ENCODE results near the gene DNHD1.

DNHD1 gene

GRCh38 chr11:6565325-6565724 is 68.2 kb downstream of the DNHD1 start:
- no peak for DNase-seq

DNA sequence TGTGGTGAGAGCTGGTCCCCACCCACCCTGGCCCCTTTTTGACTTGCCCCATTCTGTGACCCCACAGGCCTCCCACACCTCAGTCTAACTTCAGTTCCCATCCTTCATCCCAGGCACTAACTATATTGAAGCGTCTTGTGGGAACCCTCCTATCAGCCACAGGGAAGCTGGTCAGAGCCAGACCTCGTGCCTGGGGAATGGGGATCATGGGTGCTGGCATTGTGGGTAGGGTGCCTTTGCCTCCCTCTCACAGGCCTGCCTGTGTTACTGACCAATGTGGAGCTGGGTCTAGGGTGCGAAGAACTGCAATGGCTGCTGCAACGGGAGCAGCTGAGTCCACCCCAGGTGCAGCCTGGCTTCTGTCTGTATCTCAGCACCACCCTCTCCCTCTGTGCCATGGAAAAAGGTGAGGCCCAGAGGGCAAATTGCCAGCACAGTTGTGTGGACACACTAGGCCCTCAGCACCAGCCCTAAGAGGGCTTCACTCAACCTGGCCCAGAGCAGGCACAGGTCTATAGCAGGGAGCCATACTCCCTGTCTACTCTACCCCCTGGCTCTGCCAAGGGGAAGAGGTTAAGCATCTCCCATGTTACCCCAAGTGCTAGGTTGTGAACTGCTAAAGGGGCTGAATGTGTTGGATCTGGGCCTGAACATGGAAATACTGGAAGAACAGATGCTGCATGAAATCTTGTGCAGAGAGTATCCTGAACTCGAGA is 69.1 kb downstream of the DNHD1 start:
- DNase-seq, result no peak

- no peak for DNase-seq
These were observed 69.8 kb downstream of the DNHD1 start for GRCh38 chr11:6566704-6567370.

- no peak for DNase-seq
These were observed 70.3 kb downstream of the DNHD1 start for GRCh38 chr11:6567371-6567745.

- DNase-seq, result peak; percentile 10
These were observed 71.3 kb downstream of the DNHD1 start for GRCh38 chr11:6568191-6568918.

DNA sequence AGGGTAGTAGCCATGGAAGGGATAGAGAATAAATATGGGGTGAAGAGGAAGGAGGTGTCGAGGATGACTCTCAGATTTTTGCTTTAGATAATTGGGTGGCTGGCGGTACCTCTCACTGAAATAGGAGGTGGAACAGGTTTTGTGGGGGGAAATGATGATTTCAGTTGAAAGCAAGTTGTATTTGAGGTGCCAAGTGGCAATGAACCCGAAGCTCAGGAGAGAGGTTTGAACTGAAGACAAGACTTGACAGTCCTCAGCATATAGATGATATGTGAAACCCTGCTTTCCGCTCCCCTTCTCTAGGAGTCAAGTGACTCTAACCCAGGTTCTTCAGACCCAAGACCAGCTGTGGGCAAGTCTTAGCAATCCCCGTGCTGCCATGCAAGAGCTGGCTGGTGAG is 72.6 kb downstream of the DNHD1 start:
- no peak for DNase-seq

DNA sequence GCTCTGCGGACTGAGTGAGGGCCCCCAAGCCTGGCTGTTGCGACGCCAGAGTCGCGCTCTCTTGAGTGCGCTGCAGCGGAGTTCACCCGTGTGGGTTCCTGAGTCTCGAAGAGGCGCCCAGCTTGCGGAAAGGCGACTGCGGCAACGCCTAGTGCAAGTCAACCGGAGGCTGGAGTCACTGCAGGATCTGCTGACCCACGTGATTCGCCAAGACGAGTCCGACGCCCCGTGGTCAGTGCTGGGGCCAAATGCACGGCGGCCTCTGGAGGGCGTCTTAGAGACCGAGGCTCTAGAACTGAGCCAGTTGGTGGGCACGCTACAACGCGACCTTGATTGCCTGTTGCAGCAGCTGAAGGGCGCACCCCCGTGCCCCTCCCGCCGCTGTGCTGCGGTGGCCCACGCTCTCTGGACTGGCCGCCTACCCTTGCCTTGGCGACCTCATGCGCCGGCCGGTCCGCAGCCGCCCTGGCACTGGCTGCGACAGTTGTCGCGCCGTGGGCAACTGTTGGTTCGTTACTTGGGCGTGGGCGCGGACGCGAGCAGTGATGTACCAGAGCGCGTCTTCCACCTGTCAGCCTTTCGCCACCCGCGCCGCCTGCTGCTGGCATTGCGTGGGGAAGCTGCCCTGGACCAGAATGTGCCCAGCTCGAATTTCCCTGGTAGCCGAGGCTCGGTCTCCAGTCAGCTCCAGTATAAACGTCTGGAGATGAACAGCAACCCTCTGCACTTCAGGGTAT is 73.8 kb downstream of the DNHD1 start:
- no peak for DNase-seq

DNA sequence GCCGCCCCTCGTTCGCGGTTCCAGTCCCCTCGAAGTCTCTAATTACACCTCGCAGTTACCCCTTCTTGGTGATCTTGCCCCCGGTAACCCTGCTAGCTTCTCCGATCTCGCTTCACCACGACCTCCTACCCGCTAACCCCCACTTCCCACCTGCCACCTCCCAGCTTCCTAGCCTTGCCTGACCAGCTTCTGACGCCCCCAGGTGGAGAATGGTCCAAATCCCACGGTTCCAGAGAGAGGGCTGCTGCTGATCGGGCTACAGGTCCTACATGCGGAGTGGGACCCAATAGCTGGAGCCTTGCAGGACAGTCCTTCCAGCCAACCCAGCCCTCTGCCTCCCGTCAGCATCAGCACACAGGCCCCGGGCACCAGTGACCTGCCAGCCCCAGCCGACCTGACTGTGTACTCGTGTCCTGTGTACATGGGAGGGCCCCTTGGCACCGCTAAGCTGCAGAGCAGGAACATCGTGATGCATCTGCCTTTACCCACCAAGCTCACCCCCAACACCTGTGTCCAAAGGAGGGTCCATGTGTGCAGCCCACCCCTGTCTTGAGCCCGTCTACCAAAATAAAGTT is 74.4 kb downstream of the DNHD1 start:
- no peak for DNase-seq

- no peak for DNase-seq
These were observed 75.1 kb downstream of the DNHD1 start for GRCh38 chr11:6572215-6572614.

DNA sequence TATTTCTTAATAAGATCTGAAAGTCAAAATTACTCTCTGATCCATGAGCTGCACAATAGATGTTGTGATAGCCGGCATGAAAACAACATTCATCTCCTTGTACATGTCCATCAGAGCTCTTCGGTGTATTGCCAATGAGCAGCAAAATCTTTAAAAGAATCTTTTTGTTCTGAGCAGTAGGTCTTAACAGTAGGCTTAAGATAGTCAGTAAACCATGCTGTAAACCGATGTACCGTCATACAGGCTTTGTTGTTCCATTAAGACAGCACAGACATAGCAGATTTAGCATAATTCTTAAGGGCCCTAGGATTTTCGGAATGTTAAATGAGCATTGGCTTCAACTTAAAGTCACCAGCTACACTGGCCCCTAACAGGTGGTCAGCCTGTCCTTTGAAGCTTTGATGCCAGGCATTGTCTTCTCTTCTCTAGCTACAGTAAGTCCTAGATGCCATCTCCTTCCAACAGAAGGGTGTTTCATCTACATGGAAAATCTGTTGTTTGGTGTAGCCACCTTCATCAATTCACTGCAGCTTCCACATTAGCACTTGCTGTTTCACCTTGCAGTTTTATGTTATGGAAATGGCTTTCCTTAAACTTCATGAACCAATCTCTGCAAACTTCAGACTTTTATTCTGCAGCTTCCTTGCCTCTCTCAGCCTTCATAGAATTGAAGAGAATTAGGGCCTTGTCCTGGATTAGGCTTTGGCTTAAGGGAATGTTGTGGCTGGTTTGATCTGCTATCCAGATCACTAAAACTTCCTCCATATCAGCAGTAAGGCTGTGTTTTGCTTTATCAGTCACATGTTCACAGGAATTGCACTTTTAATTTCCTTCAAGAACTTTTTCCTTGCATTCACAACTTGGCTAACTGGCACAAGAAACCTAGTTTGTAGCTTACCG is 78.0 kb downstream of the DNHD1 start:
- no peak for DNase-seq

- no peak for DNase-seq
These were observed 79.6 kb downstream of the DNHD1 start for GRCh38 chr11:6576471-6577373.

DNA sequence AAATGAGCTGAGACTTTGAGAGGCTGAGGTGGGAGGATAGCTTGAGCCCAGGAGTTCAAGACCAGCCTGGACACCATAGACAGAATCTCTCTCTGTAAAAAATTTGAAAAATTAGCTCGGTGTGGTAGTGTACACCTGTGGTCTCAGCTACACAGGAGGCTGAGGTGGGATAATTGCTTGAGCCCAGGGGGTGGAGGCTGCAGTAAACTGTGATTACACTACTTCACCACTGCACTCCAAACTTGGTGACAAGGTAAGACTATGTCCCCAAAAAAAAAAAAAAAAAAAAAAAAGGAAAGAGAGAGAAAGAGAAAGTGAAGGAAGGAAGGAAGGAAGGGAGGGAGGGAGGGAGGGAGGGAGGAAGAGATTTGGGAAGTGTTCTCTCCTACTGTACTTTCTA is 81.1 kb downstream of the DNHD1 start:
- no peak for DNase-seq

DNA sequence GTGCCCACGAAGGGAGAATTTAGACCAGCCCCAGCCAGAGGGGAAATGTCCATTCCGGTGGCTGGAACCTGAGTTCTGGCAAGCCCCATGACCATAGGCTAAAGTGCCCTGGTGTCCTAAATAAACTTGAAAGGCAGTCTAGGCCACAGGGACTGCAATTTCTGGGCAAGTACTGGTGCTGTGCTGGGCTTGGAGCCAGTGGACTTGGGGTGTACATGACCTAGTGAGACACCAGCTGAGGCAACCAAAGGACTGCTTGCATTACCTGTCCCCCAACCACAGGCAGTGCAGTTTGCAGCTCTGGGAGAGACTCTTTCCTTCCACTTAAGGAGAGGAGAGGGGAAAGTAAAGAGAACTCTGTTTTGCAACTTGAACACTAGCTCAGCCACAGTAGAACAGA is 82.6 kb downstream of the DNHD1 start:
- no peak for DNase-seq

- DNase-seq, result no peak
These were observed 86.5 kb downstream of the DNHD1 start for GRCh38 chr11:6583584-6583983.

GRCh38 chr11:6584528-6584927 is 87.4 kb downstream of the DNHD1 start:
- no peak for DNase-seq

DNA sequence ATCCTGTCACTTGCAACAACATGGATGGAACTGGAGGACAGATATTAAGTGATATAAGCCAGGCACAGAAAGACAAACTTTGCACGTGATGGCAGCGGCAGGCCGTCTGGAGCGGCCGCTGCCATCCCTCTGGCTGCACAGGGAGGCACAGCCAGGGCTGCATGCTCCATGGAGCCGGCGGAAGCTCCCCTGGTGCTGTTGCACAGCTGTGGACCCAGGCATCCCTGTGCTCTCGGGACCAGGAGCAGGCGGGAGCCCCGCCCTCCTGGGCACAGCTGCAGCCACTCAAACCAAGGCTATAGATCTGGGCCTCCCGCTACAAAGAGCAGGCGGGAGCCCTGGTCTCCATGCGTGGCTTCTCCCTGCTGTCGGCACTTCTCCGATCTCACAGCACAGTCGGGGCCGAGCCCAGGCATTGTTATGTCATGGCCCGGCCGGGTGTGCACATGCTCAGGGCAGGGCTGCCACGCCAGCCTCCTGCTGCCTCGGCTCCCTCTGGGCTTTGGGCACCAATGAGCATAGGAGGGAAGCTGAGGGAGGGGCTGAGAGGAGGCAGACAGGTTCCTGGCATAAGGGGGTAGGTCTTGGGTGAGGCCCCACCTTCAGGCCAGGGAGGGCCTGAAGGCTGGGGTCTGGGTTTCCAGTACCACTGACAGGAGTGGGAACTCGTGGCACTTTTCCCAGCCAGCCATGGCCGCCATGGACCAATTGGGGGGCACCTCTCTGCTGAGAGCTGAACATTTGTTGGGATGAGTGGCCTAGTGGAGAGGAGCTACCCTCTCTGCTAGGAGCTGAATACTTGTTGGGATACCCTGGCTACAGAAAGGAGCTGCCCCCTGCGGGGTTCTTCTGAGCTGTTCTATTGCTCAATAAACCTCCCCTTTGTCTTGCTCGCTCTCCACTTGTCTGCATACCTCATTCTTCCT is 89.6 kb downstream of the DNHD1 start:
- DNase-seq, result no peak

DNA sequence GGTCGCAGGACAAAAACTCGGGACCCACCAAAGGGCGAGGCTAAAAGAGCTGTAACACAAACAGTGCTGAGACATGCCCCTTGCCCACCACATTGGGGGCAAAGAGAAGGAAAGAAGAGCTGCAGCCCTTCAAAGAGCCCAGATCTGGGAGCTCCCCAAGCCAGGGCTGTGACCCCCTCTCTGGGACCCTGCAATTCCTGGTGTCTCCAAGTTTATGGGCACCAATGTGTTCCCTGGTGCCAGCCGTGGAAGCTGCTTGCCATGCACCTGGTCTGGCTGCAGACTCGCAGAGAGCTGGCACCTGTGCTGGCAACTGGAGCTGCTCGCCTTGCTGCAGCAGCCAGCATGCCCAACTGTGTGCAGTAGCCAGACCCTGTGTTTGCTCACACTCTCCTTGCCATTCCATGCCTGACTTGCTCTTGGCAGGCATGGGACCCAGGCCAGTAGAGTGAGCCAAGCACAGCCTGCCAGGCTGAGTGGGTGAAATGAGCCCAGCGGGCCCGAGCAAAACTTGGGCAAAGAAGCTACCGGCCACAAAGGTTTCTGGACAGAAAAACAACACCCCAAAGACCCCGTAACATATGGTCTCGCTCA is 90.4 kb downstream of the DNHD1 start:
- DNase-seq, result no peak

DNA sequence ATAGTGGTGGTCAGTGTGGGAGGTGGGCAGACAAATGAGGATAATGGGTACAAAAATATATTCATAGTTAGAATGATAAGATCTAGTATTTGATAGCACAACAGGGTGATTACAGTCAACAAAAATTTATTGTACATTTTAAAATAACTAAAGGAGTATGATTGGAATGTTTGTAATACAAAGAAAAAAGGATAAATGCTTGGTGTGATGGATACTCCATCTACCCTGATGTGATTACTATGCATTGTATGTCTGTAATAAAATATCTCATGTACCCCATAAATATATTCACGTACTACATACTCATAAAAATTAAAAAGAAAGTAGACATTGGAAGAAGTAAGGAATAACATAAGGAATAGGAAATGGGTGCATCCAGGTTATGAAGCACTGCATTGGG is 90.9 kb downstream of the DNHD1 start:
- no peak for DNase-seq

- DNase-seq, result no peak
These were observed 97.2 kb downstream of the DNHD1 start for GRCh38 chr11:6594142-6594768.
